BJ (cell line): Measurements from ENCODE around the gene POLD3. TPM values are rescaled to one million over a fixed set of nuclear protein-coding genes. Genes with fewer than 3 reads are reported as not detected.

ENCODE experiments used
- CTCF ChIA-PET: fragments of 350-600 bp; formaldehyde crosslinking; extraction: SDS; loops from one replicate; lab custom pipeline; 2021; ENCODE audit warnings: antibody characterized with exemption, inconsistent platforms; lab: Yijun Ruan, JAX
- POLR2A ChIA-PET: fragments of 300-600 bp; sonication (Branson Sonifier 250); formaldehyde crosslinking; extraction: SDS; loops from one replicate; lab custom pipeline; 2021; ENCODE audit warnings: antibody characterized with exemption; lab: Charles Lee
- DNase-seq: peaks from one replicate; pipeline ENCODE4 v3.0.0-alpha.2; 2011; ENCODE audit warnings: low read depth
- H3K27me3 ChIP-seq: 2 replicates; pipeline ENCODE4 v1.6.0; 2011; ENCODE audit warnings: low read length; ENCODE audit not compliant: control insufficient read depth, insufficient read depth
- H3K36me3 ChIP-seq: 2 replicates; pipeline ENCODE4 v1.5.1; 2011; ENCODE audit warnings: low read length; ENCODE audit not compliant: control insufficient read depth, insufficient read depth
- H3K4me3 ChIP-seq: 2 replicates; pipeline ENCODE4 v1.5.1; 2011; ENCODE audit warnings: low read depth, mild to moderate bottlenecking, control low read depth, low read length
- CTCF ChIP-seq: IDR thresholded peaks from 2 replicates; pipeline ENCODE4 v1.5.1; 2011; ENCODE audit warnings: low read depth, mild to moderate bottlenecking, control low read depth, inconsistent platforms, low read length, moderate library complexity; ENCODE audit not compliant: insufficient read depth
- polyA plus RNA-seq: library from polyadenylated mRNA; depleted of rRNA; stranded (reverse); fragments of >200 nt; gene quantifications from 2 replicates; pipeline ENCODE4 v1.2.3, GENCODE V29; 2011

Gene POLD3
- polyA plus RNA-seq, 1 experiment, result 11.4 TPM

DNA sequence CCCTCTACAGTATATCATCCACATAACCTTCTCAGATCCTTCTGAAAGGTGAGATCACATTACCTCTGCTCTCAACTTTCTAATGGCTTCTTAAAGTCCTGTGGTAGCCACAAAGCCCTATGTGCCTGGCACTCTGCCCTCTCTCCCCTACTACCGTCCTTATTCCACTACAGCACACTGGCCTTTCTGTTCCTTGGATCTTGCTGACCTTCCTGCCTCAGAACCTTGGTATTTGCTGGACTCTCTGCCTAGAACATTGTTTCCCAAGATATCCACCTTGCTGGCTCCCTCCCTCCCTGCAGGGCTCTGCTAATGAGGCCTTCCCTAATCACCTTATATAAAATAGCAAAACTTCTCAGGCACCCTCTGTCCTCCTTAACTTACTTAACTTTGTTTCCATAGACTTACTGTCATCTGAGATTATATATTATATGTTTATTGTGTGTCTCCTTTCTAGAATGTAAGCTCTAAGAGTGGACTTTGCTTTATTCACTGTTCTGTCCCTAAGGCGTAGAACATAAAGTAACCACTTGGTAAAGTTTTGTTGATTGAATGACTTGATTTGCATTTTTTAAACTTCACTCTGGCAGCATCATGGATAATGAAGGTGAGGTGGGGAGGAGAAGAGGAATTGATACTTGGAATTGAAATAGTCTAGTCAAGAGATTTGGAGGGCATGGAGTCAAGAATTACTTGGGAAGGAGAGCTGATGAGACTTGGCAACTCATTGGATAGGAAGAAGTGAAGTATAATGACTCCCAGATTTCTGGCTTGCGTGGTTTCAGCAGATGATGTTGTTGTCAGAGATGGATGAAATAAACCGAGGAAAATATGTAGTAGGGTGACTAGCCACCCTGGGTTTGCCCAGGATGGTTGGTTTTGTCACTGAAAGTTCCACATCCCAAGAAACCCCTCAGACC lies 10.5 kb downstream of the POLD3 start:
- no peak for DNase-seq
- Histone ChIP-seq H3K4me3 (no peak overlapping the region), H3K36me3 (0 out of 2 replicates have a peak, but pooled peaks cover 1% of the 10 kb centered on the region), H3K27me3 (no peaks in the 10 kb centered on the region)
- TF ChIP-seq CTCF, result no peak
- ChIA-PET POLR2A (no interaction called here), CTCF (interaction anchor here (0.8 to 2.4 kb wide), 3 partner anchors 82 to 154 kb away, joined by 3 to 10 read pairs (median 3); no protein-coding TSS in a partner anchor)

DNA sequence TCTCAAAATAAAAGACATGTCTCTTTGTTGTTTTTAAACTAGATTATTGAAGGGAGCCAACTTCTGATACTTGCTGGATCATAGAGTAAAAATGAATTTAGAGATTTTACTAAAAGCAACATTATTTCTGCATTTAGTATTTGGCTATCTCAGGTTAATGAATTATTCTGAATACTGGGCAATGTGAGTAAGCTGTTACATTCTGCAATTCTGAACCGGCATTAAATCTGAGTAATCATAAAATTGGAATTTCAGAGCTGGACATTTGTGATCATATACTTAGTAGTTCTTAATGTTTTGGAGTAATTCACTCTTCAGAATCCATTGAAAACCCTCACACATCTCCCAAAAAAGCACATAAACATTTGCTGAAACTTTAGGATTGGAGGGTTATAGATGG lies 11.5 kb downstream of the POLD3 start:
- no peaks in the 10 kb centered on the region for H3K27me3 ChIP-seq
- ChIA-PET CTCF (interaction anchor here (1.2 kb wide), 1 partner anchor 122 kb away, joined by 3 read pairs; no protein-coding TSS in a partner anchor), POLR2A (no interaction called here)
- no peaks in the 10 kb centered on the region for H3K36me3 ChIP-seq
- H3K4me3 ChIP-seq, result no peak overlapping the region
- no peak for DNase-seq
- TF ChIP-seq CTCF, result no peak

DNA sequence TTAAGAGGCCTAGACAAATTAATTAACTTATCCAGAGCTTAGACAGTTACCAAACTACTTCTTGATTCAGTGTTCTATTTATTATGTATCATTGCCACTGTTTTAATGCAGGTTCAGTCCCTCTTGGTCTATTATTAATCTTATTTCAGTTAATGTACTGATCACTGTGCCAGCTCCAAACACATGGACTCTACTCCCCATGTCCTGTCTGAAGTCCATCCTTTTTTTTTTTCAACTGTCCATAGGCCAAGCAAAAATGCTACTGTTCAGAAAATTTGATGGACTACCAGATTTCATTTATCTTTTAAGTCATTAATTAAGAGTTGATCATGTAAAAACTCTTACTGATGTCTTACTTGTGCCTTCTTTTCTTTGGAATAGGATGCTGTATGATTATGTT lies 11.9 kb downstream of the POLD3 start:
- H3K36me3 ChIP-seq, result no peaks in the 10 kb centered on the region
- no peaks in the 10 kb centered on the region for H3K27me3 ChIP-seq
- no peak overlapping the region for H3K4me3 ChIP-seq
- ChIA-PET POLR2A (no interaction called here), CTCF (interaction anchor here (1.2 kb wide), 1 partner anchor 122 kb away, joined by 3 read pairs; no protein-coding TSS in a partner anchor)
- no peak for TF ChIP-seq CTCF
- no peak for DNase-seq

DNA sequence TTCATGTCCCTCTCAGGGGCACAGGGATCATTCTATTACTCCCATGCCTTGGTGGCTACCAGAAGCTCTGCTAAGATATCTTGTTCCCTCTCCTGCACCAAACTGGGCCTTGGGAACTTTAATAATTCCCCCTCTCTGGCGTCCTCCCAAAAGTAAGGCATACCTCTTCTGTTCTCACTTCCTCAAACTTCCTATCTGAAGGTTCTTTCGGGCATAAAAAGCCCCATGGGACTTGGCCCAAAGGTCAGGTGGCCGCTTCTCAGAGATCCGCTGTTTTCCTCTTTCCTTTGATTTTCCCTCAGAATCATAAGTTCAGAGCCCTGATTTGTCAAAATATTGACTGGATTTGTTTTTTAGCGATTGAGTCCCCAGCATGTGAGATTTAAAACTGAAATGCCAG lies 13.0 kb downstream of the POLD3 start:
- Histone ChIP-seq H3K4me3 (no peak overlapping the region), H3K27me3 (no peaks in the 10 kb centered on the region), H3K36me3 (no peaks in the 10 kb centered on the region)
- ChIA-PET POLR2A (no interaction called here), CTCF (interaction anchor here (1.1 to 1.9 kb wide), 2 partner anchors 121 to 135 kb away, joined by 3 to 7 read pairs; no protein-coding TSS in a partner anchor)
- no peak for DNase-seq
- TF ChIP-seq CTCF, result no peak

GRCh38 chr11:74608431-74608830 lies 16.0 kb downstream of the POLD3 start:
- H3K4me3 ChIP-seq, result no peak overlapping the region
- TF ChIP-seq CTCF, result no peak
- no peak for DNase-seq
- CTCF ChIA-PET, result interaction anchor here (0.8 to 7.2 kb wide), 8 partner anchors 8 to 301 kb away, joined by 3 to 70 read pairs (median 3); no protein-coding TSS in a partner anchor
- H3K27me3 ChIP-seq, result no peaks in the 10 kb centered on the region
- H3K36me3 ChIP-seq, result no peaks in the 10 kb centered on the region
- POLR2A ChIA-PET, result interaction anchor here (0.6 kb wide), 1 partner anchor 21 kb away, joined by 5 read pairs; no protein-coding TSS in a partner anchor
